BLaER1 treated with 17β-estradiol and CSF1 and Interleukin-3, amounts not matched to agents 10 nM and 100 nM (cell line): Measurements from ENCODE around the gene ATXN10.

Source experiments
- H3K27ac ChIP-seq, 11 experiments: shearing (Covaris generic); formaldehyde crosslinking; 2 replicates each; pipeline ENCODE4 v1.8.1; 2022
- H3K27me3 ChIP-seq, 11 experiments: shearing (Covaris generic); formaldehyde crosslinking; 2 replicates each; pipeline ENCODE4 v1.8.1; 2022
- H3K36me3 ChIP-seq, 11 experiments: shearing (Covaris generic); formaldehyde crosslinking; 2 replicates each; pipeline ENCODE4 v1.8.1; 2022
- H3K4me1 ChIP-seq, 10 experiments: shearing (Covaris generic); formaldehyde crosslinking; 2 replicates each; pipeline ENCODE4 v1.8.1; 2022
- H3K4me2 ChIP-seq, 11 experiments: shearing (Covaris generic); formaldehyde crosslinking; 2 replicates each; pipeline ENCODE4 v1.8.1; 2022
- H3K4me3 ChIP-seq, 10 experiments: shearing (Covaris generic); formaldehyde crosslinking; 2 replicates each; pipeline ENCODE4 v1.8.1; 2022
- H3K9ac ChIP-seq, 11 experiments: shearing (Covaris generic); formaldehyde crosslinking; 2 replicates each; pipeline ENCODE4 v1.8.1; 2022
- H3K9me3 ChIP-seq, 11 experiments: shearing (Covaris generic); formaldehyde crosslinking; replicated peaks in 1 of 11; 2 replicates each; pipeline ENCODE4 v1.8.1; 2022
- H4K20me1 ChIP-seq, 11 experiments: shearing (Covaris generic); formaldehyde crosslinking; 2 replicates each; pipeline ENCODE4 v1.8.1; 2022
- Cebpa-rat ChIP-seq, 11 experiments: shearing (Covaris generic); IDR thresholded peaks; 2 replicates each; pipeline ENCODE4 v1.8.1; 2022

Gene ATXN10

DNA sequence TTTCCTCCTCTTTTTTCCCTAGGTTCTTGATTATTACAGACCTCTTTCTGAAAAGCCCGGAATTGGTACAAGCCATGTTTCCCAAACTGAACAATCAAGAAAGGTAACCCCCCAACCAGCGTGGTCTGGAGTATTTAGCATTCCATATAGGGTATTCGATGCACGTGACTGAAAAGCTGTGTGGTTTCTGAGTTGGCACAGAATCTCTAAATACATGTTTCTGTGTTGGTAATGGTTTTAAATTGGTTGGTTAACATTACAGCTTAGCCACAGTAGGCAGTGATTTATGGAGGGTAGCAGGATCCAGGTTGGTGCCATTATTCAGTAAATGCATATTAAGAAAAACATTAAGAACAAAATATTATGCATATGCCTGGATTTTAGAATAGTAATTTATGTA is 46.8 kb downstream of the ATXN10 start:
- peaks cover 79 to 97% (median 96%) of the 10 kb centered on the region in 11 experiments for H3K36me3 ChIP-seq
- no peak overlapping the region for H3K27ac ChIP-seq
- H3K4me2 ChIP-seq: no peak overlapping the region
- H3K9me3 ChIP-seq: 0 out of 22 replicates have a peak, but pooled peaks cover 0 to 2% (median 0%) of the 10 kb centered on the region in 11 experiments
- no peak overlapping the region for H3K4me3 ChIP-seq
- TF ChIP-seq Cebpa-rat (IDR thresholded peaks at IDR 0.05): no peak
- peaks cover 5 to 89% (median 37%) of the 10 kb centered on the region in 11 experiments; a peak in 20 of 22 replicates for H4K20me1 ChIP-seq
- H3K27me3 ChIP-seq: no peaks in the 10 kb centered on the region
- H3K4me1 ChIP-seq: no peaks in the 10 kb centered on the region
- H3K9ac ChIP-seq: no peak overlapping the region

DNA sequence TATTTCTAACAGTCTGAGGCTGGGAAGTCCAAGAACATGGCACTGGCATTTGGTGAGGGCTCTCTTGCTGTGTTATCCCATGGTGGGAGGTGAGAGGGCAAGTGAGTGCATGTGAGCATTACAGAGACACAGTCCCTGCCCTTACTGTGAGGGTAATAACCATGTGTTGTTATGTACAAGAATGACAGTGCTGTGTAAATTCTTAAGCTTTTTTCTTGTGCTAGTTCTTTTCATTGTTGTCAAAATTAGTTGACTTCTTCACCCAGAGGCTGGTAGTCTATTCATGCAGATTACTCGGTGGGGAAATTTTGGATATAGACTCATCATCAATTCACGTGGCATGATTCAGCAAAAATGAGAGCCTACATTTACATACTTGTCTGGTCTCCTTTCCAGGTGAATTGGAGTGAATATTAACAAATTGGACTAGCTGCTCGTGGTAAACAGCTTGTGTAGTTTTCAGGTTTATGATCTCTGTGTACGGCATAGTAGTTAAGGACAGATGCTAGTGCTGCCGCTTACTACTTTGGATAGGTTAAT is 49.3 kb downstream of the ATXN10 start:
- no peak overlapping the region for H3K4me3 ChIP-seq
- H4K20me1 ChIP-seq: peaks cover 14 to 89% (median 43%) of the 10 kb centered on the region in 11 experiments; a peak in 18 of 22 replicates
- no peak for TF ChIP-seq Cebpa-rat (IDR thresholded peaks at IDR 0.05)
- H3K36me3 ChIP-seq: peaks cover 61 to 91% (median 78%) of the 10 kb centered on the region in 11 experiments
- H3K27me3 ChIP-seq: no peaks in the 10 kb centered on the region
- no peaks in the 10 kb centered on the region for H3K4me1 ChIP-seq
- peaks cover 0 to 5% (median 0%) of the 10 kb centered on the region in 11 experiments; a peak in 1 of 22 replicates for H3K9me3 ChIP-seq
- no peak overlapping the region for H3K27ac ChIP-seq
- no peak overlapping the region for H3K9ac ChIP-seq
- H3K4me2 ChIP-seq: no peak overlapping the region

- Histone ChIP-seq H3K36me3 (peaks cover 52 to 89% (median 70%) of the 10 kb centered on the region in 11 experiments), H3K9me3 (peaks cover 0 to 5% (median 0%) of the 10 kb centered on the region in 11 experiments; a peak in 1 of 22 replicates), H3K27me3 (no peaks in the 10 kb centered on the region), H3K27ac (no peak overlapping the region), H3K4me2 (no peak overlapping the region), H3K4me1 (no peaks in the 10 kb centered on the region), H4K20me1 (peaks cover 23 to 89% (median 54%) of the 10 kb centered on the region in 11 experiments; a peak in 19 of 22 replicates), H3K4me3 (no peak overlapping the region), H3K9ac (no peak overlapping the region)
- no peak for TF ChIP-seq Cebpa-rat (IDR thresholded peaks at IDR 0.05)
These were observed 50.4 kb downstream of the ATXN10 start for GRCh38 chr22:45722006-45722405.

DNA sequence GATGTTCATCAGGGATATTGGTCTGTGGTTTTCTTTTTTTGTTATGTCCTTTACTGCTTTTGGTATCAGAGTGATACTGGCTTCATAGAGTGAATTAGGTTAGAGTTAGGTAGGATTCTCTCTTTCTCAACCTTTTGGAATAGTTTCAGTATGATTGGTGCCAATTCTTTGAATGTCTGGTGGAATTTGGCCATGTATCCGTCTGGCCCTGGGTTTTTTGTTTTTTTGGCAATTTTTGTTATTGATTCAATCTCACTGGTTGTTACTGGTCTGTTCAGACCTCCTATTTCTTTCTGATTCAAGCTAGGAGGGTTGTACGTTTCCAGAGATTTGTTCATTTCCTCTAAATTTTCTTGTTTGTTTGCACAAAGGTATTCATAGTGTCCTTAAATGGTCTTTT is 54.4 kb downstream of the ATXN10 start:
- Histone ChIP-seq H3K4me2 (no peak overlapping the region), H3K36me3 (peaks cover 50 to 91% (median 67%) of the 10 kb centered on the region in 11 experiments), H3K9me3 (peaks cover 0 to 5% (median 0%) of the 10 kb centered on the region in 11 experiments; a peak in 1 of 22 replicates), H3K4me1 (peaks cover 0 to 5% (median 0%) of the 10 kb centered on the region in 10 experiments; a peak in 2 of 20 replicates), H3K27ac (no peak overlapping the region), H4K20me1 (peaks cover 29 to 100% (median 83%) of the 10 kb centered on the region in 11 experiments; a peak in 20 of 22 replicates), H3K4me3 (no peak overlapping the region), H3K9ac (no peak overlapping the region), H3K27me3 (no peaks in the 10 kb centered on the region)
- no peak for TF ChIP-seq Cebpa-rat (IDR thresholded peaks at IDR 0.05)

- no peaks in the 10 kb centered on the region for H3K27me3 ChIP-seq
- no peak overlapping the region for H3K4me3 ChIP-seq
- no peak for TF ChIP-seq Cebpa-rat (IDR thresholded peaks at IDR 0.05)
- no peak overlapping the region for H3K9ac ChIP-seq
- no peaks in the 10 kb centered on the region for H3K9me3 ChIP-seq
- peaks cover 0 to 5% (median 0%) of the 10 kb centered on the region in 10 experiments; a peak in 2 of 20 replicates for H3K4me1 ChIP-seq
- peaks cover 24 to 90% (median 52%) of the 10 kb centered on the region in 11 experiments; a peak in 20 of 22 replicates for H4K20me1 ChIP-seq
- H3K36me3 ChIP-seq: peaks cover 52 to 99% (median 72%) of the 10 kb centered on the region in 11 experiments
- H3K27ac ChIP-seq: no peak overlapping the region
- no peak overlapping the region for H3K4me2 ChIP-seq
These were observed 59.6 kb downstream of the ATXN10 start for GRCh38 chr22:45731041-45731797.

DNA sequence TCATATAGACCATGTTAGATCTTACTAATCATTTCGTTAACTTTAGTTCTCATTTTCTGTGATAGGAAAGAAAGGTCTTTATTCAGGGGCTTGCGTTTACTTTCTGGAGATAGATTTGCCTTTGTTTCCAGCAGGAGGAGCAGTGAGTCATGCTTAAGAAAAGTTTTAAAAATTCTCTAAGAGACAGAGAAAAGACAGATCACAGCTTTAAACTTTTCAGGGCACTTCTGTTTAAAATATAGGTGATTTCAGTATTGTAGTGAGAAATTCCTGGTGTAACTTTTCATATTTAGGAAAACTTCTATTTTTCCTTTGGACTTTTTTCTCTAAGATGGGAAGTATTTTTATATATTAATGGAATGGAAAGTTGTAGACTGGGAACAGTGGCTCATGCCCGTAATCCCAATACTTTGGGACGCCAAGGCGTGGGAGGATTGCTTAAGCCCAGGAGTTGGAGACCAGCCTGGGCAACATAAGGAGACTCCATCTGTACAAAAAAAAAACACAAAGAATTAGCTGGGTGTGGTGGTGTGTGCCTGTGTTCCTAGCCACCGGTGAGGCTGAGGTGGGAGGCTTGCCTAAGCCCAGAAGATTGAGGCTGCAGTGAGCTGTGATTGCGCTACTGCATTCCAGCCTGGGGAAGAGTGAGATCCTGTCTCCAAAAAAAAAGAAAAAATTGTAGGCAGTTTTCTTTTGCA is 60.3 kb downstream of the ATXN10 start:
- Histone ChIP-seq H3K36me3 (peaks cover 59 to 99% (median 80%) of the 10 kb centered on the region in 11 experiments), H3K4me2 (no peak overlapping the region), H3K27me3 (no peaks in the 10 kb centered on the region), H3K9me3 (no peaks in the 10 kb centered on the region), H3K27ac (no peak overlapping the region), H3K9ac (no peak overlapping the region), H3K4me1 (peaks cover 0 to 5% (median 0%) of the 10 kb centered on the region in 10 experiments; a peak in 2 of 20 replicates), H4K20me1 (peaks cover 17 to 82% (median 45%) of the 10 kb centered on the region in 11 experiments; a peak in 19 of 22 replicates), H3K4me3 (no peak overlapping the region)
- TF ChIP-seq Cebpa-rat (IDR thresholded peaks at IDR 0.05): no peak

- Histone ChIP-seq H3K27me3 (no peaks in the 10 kb centered on the region), H3K9me3 (peaks cover 8 to 18% (median 12%) of the 10 kb centered on the region in 11 experiments; a peak in 14 of 22 replicates), H3K4me2 (no peak overlapping the region), H3K4me3 (no peak overlapping the region), H3K4me1 (no peaks in the 10 kb centered on the region), H3K36me3 (peaks cover 76 to 100% (median 89%) of the 10 kb centered on the region in 11 experiments), H3K9ac (no peak overlapping the region), H3K27ac (no peak overlapping the region), H4K20me1 (peaks cover 10 to 49% (median 19%) of the 10 kb centered on the region in 11 experiments; a peak in 19 of 22 replicates)
- TF ChIP-seq Cebpa-rat (IDR thresholded peaks at IDR 0.05): no peak
These were observed 63.6 kb downstream of the ATXN10 start for GRCh38 chr22:45735273-45735672.

GRCh38 chr22:45738206-45738605 is 66.6 kb downstream of the ATXN10 start:
- Histone ChIP-seq H3K9ac (no peak overlapping the region), H3K4me2 (no peak overlapping the region), H3K27ac (no peak overlapping the region), H3K27me3 (no peaks in the 10 kb centered on the region), H3K4me3 (no peak overlapping the region), H3K4me1 (peaks cover 0 to 10% (median 0%) of the 10 kb centered on the region in 10 experiments; a peak in 7 of 20 replicates), H3K36me3 (peaks cover 86 to 100% (median 89%) of the 10 kb centered on the region in 11 experiments), H3K9me3 (peaks cover 26 to 41% (median 35%) of the 10 kb centered on the region in 11 experiments), H4K20me1 (peaks cover 0 to 23% (median 4%) of the 10 kb centered on the region in 11 experiments; a peak in 6 of 22 replicates)
- no peak for TF ChIP-seq Cebpa-rat (IDR thresholded peaks at IDR 0.05)
